ENCODE data around the gene YTHDC1.

GRCh38 chr4:68388347-68388865 lies 38.5 kb upstream of the YTHDC1 start:
- TF ChIP-seq CTCF (IDR thresholded peaks at IDR 0.05; ENCODE audit: poor library complexity, severe bottlenecking): no peak
- TF ChIP-seq EP300 (conservative IDR thresholded peaks at IDR 0.05; ENCODE audit: poor library complexity, severe bottlenecking): no peak
- TF ChIP-seq POLR2AphosphoS5 (IDR thresholded peaks at IDR 0.05): no peak
- no peak for TF ChIP-seq EZH2 (IDR thresholded peaks at IDR 0.05; ENCODE audit: borderline replicate concordance, insufficient read depth, low read length, poor library complexity, severe bottlenecking)
- no peak for TF ChIP-seq SMC3 (conservative IDR thresholded peaks at IDR 0.05; ENCODE audit: poor library complexity)
- TF ChIP-seq RAD21 (conservative IDR thresholded peaks at IDR 0.05): no peak

All from neural cell (in vitro differentiated cells).